Fibroblast of lung (primary cell): ENCODE data around the gene NIPAL3. TPM values are rescaled to one million over a fixed set of nuclear protein-coding genes. Genes with fewer than 3 reads are reported as not detected.

Source experiments
- DNase-seq, 2 donors: peaks; one replicate each; pipeline versions ENCODE4 v3.0.0 to v3.0.0-alpha.2; 2010; ENCODE audit warnings: low read depth in 2 of 2
- H2AFZ ChIP-seq: 2 replicates; pipeline ENCODE4 v1.5.1; 2012; ENCODE audit warnings: low read length, control low read depth, inconsistent platforms
- H3K27ac ChIP-seq: 2 replicates; pipeline ENCODE4 v1.5.1; 2011; ENCODE audit warnings: low read length, control low read depth; ENCODE audit not compliant: insufficient read depth
- H3K27me3 ChIP-seq: 2 replicates; pipeline ENCODE4 v1.5.1; 2011; ENCODE audit warnings: mild to moderate bottlenecking, low read length; ENCODE audit not compliant: control insufficient read depth, insufficient read depth
- H3K36me3 ChIP-seq: 2 replicates; pipeline ENCODE4 v1.5.1; 2011; ENCODE audit warnings: low read length; ENCODE audit not compliant: control insufficient read depth, insufficient read depth
- H3K4me1 ChIP-seq: 2 replicates; pipeline ENCODE4 v1.5.1; 2011; ENCODE audit warnings: low read length; ENCODE audit not compliant: control insufficient read depth, insufficient read depth; ENCODE audit errors: extremely low read depth
- H3K4me2 ChIP-seq: 2 replicates; pipeline ENCODE4 v1.5.1; 2011; ENCODE audit warnings: low read length, control low read depth; ENCODE audit not compliant: insufficient read depth; ENCODE audit errors: extremely low read depth
- H3K4me3 ChIP-seq, 4 experiments: fragments of 200-600 bp in 1 of 4; sonication (generic) in 1 of 4; replicated peaks in 1 of 4; 2 replicates each; pipeline ENCODE4 v1.5.1; 2011 to 2016; ENCODE audit warnings: low read length in 4 of 4, low read depth in 3 of 4, mild to moderate bottlenecking in 3 of 4, control low read depth in 2 of 4, inconsistent platforms in 1 of 4, mixed read lengths in 1 of 4; ENCODE audit not compliant: insufficient read depth in 1 of 4; ENCODE audit errors: control extremely low read depth in 1 of 4
- H3K79me2 ChIP-seq: 2 replicates; pipeline ENCODE4 v1.5.1; 2012; ENCODE audit warnings: mild to moderate bottlenecking, low read length, inconsistent platforms; ENCODE audit not compliant: control insufficient read depth, insufficient read depth
- H3K9ac ChIP-seq: 2 replicates; pipeline ENCODE4 v1.5.1; 2011; ENCODE audit warnings: mild to moderate bottlenecking, low read length, control low read depth; ENCODE audit not compliant: insufficient read depth
- H3K9me3 ChIP-seq: 2 replicates; pipeline ENCODE4 v1.5.1; 2012; ENCODE audit warnings: low read depth, low read length; ENCODE audit not compliant: control insufficient read depth, insufficient read depth
- H4K20me1 ChIP-seq: 2 replicates; pipeline ENCODE4 v1.5.1; 2011; ENCODE audit warnings: low read length; ENCODE audit not compliant: control insufficient read depth, insufficient read depth; ENCODE audit errors: extremely low read depth
- EZH2 ChIP-seq: IDR thresholded peaks from 2 replicates; pipeline ENCODE4 v1.5.1; 2012; ENCODE audit warnings: low read length, control low read depth, mild to moderate bottlenecking; ENCODE audit errors: missing control alignments
- polyA plus RNA-seq, 2 donors: library from polyadenylated mRNA; depleted of rRNA in 1 of 2; stranded (reverse) in 1 of 2; unstranded in 1 of 2; fragments of >200 nt; gene quantifications; 2 replicates each; pipeline ENCODE4 v1.2.1, GENCODE V29; 2011 to 2012; ENCODE audit warnings: missing spikeins in 1 of 2
- total RNA-seq: library from RNA; depleted of rRNA; stranded (reverse); fragments of >200 nt; gene quantifications from 2 replicates; pipeline ENCODE4 v1.2.1, GENCODE V29; 2014
- TF ChIP-seq, protein P1 (sequence below), 2 donors: IDR thresholded peaks in 1 of 2; conservative IDR thresholded peaks in 1 of 2; 1 replicate in 1 of 2; 2 replicates in 1 of 2; pipeline ENCODE4 v1.5.1; 2011 to 2012; ENCODE audit warnings: low read length in 2 of 2, control low read depth in 1 of 2, inconsistent platforms in 1 of 2, low read depth in 1 of 2, mild to moderate bottlenecking in 1 of 2

The NIPAL3 gene
- total and polyA plus RNA-seq, 2 donors (not counting 1 experiment from before 2014, with no cell fraction given) = 65.3 to 85.2 TPM

- Histone ChIP-seq H4K20me1 (no peaks in the 10 kb centered on the region), H3K27me3 (no peaks in the 10 kb centered on the region), H3K79me2 (no peaks in the 10 kb centered on the region), H3K4me3 (no peak overlapping the region), H2AFZ (no peak overlapping the region), H3K9ac (no peak overlapping the region), H3K36me3 (no peaks in the 10 kb centered on the region), H3K4me2 (no peak overlapping the region), H3K9me3 (no peaks in the 10 kb centered on the region), H3K4me1 (no peaks in the 10 kb centered on the region), H3K27ac (no peak overlapping the region)
- TF ChIP-seq, protein P1, sequence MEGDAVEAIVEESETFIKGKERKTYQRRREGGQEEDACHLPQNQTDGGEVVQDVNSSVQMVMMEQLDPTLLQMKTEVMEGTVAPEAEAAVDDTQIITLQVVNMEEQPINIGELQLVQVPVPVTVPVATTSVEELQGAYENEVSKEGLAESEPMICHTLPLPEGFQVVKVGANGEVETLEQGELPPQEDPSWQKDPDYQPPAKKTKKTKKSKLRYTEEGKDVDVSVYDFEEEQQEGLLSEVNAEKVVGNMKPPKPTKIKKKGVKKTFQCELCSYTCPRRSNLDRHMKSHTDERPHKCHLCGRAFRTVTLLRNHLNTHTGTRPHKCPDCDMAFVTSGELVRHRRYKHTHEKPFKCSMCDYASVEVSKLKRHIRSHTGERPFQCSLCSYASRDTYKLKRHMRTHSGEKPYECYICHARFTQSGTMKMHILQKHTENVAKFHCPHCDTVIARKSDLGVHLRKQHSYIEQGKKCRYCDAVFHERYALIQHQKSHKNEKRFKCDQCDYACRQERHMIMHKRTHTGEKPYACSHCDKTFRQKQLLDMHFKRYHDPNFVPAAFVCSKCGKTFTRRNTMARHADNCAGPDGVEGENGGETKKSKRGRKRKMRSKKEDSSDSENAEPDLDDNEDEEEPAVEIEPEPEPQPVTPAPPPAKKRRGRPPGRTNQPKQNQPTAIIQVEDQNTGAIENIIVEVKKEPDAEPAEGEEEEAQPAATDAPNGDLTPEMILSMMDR (conservative IDR thresholded peaks at IDR 0.05 in 1 of 2, IDR thresholded peaks at IDR 0.05 in 1 of 2; ENCODE audit: low read depth in 1 of 2, low read length in 2 of 2) = no peak
- TF ChIP-seq EZH2 = no peak
- DNase-seq = no peak
Observed at GRCh38 chr1:24477309-24477708, 61.7 kb downstream of the NIPAL3 start.

- no peaks in the 10 kb centered on the region for H3K79me2 ChIP-seq
- H3K9ac ChIP-seq = no peak overlapping the region
- H3K36me3 ChIP-seq = no peaks in the 10 kb centered on the region
- no peak overlapping the region for H2AFZ ChIP-seq
- no peaks in the 10 kb centered on the region for H3K4me1 ChIP-seq
- no peak overlapping the region for H3K4me3 ChIP-seq
- no peak for DNase-seq
- H3K9me3 ChIP-seq = no peaks in the 10 kb centered on the region
- no peak for TF ChIP-seq EZH2
- TF ChIP-seq, protein P1 (conservative IDR thresholded peaks at IDR 0.05 in 1 of 2, IDR thresholded peaks at IDR 0.05 in 1 of 2; ENCODE audit: low read depth in 1 of 2, low read length in 2 of 2) = no peak
- H3K4me2 ChIP-seq = no peak overlapping the region
- no peaks in the 10 kb centered on the region for H3K27me3 ChIP-seq
- no peak overlapping the region for H3K27ac ChIP-seq
- no peaks in the 10 kb centered on the region for H4K20me1 ChIP-seq
Observed at GRCh38 chr1:24481101-24481500, 65.5 kb downstream of the NIPAL3 start.

- H3K27me3 ChIP-seq = no peaks in the 10 kb centered on the region
- no peak for DNase-seq
- no peak overlapping the region for H3K4me3 ChIP-seq
Observed at GRCh38 chr1:24481843-24482610, 66.4 kb downstream of the NIPAL3 start.

More at GRCh38 chr1:24481843-24482610, 66.4 kb downstream of the NIPAL3 start:
- H3K27ac ChIP-seq = no peak overlapping the region
- TF ChIP-seq EZH2 = no peak
- TF ChIP-seq, protein P1 (conservative IDR thresholded peaks at IDR 0.05 in 1 of 2, IDR thresholded peaks at IDR 0.05 in 1 of 2; ENCODE audit: low read depth in 1 of 2, low read length in 2 of 2) = no peak
- H3K36me3 ChIP-seq = no peaks in the 10 kb centered on the region
- no peak overlapping the region for H2AFZ ChIP-seq
- H3K79me2 ChIP-seq = no peaks in the 10 kb centered on the region
- no peaks in the 10 kb centered on the region for H4K20me1 ChIP-seq
- no peak overlapping the region for H3K4me2 ChIP-seq
- H3K9ac ChIP-seq = no peak overlapping the region
- no peaks in the 10 kb centered on the region for H3K9me3 ChIP-seq
- no peaks in the 10 kb centered on the region for H3K4me1 ChIP-seq
